ENCODE measurements around the gene RMP24.
"Not testable (repeated sequence)": the region's sequence is repeated elsewhere in the genome, so short reads cannot be mapped to it uniquely, and the experiment has no call there.

RMP24 gene

GRCh38 chr18:35949090-35949489 is 23.4 kb upstream of the RMP24 start:
- TF ChIP-seq POLR2A (IDR thresholded peaks at IDR 0.05; ENCODE audit: low read depth, low read length), result no peak
- DNase-seq (ENCODE audit: insufficient read length, low spot score) (no peak), FAIRE-seq (no peak)

DNA sequence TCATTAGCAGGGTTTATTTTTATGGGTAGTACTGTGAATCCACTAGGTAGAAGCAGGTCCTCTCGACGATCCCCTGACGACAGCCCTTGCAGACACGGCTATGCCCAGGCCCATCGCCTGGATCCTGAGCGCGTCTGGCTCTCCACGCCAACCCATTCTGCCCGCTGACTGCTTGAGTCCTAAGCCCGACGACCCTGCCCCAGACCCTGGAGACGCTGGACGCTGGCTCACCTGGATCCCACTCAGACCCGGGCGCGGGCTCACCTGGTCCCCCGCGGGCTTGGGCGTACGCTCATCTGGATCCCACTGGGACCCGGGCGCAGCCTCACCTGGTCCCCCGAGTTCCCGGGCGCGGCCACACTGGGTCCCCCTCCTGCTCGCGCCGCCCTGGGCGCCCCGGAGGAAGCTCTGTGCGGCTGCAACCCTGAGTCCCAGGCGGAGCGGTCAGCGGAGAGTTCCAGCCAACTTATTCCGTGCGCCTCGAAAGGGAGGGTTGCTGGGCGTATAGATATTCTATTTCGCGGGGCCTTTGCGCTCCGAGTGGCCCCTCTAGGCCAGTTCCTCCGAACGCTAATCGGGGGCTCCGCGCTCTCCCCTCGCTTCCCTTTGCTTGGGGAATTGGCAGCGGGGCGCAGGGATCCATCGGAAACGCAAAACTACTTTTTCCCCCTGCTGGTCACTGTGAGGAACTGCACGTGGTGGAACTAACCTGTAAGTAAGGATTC is 22.4 kb upstream of the RMP24 start:
- no peak for TF ChIP-seq POLR2A (IDR thresholded peaks at IDR 0.05; ENCODE audit: low read depth, low read length)
- no peak for FAIRE-seq
- DNase-seq (ENCODE audit: insufficient read length, low spot score), result peak; percentile 22

DNA sequence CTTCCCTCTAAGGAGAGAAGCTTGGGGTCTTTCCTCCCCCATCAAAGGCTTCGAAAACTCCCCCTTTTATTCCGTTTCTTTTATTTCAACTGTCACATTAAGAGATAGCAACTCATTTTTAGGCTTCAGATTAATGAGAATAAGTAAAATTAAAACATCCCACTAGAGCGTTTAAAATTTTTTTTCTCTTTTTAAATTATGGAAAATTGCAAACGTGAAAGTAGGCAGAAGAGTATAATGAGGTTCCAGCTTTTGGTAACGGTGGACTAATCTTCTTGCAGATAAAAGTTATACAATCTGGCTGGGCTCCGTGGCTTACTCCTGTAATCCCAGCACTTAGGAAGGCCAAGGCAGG is 21.9 kb upstream of the RMP24 start:
- no peak for DNase-seq (ENCODE audit: insufficient read length, low spot score)
- no peak for TF ChIP-seq POLR2A (IDR thresholded peaks at IDR 0.05; ENCODE audit: low read depth, low read length)
- no peak for FAIRE-seq

DNA sequence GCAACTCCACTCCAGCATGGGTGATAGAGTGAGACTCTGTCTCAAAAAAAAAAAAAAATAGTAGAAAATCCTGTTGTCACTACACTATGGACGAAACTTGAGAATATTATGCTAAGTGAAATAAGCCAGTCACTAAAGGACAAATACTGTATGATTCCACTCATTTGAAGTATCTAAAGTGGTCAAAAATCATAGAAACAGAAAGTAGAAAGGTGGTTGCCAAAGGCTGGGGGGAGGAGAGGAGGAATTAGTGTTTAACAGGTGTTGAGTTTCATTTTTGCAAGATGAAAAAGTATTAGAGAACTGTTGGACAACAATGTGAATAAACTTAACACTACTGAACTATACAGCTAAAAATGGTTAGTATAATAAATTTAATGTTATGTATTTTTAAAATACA is 18.8 kb upstream of the RMP24 start:
- TF ChIP-seq POLR2A (IDR thresholded peaks at IDR 0.05; ENCODE audit: low read depth, low read length), result no peak
- FAIRE-seq, result no peak

DNA sequence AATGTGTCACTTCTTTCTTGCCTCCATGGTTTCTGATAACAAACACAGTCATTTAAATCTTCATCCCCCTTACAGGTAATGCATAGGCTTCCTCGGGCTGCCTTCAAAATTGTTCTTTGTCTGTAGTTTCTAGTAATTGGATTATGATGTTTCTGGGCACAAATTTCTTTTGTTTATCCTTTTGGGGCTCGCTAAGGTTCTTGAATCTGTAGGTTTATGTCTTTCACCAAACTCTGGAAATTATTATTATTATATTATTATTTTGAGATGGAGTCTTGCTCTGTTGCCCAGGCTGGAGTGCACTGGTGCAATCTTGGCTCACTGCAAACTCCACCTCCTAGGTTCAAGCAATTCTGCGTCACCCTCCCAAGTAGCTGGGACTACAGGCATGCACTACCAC is 16.3 kb upstream of the RMP24 start:
- FAIRE-seq (no peak), DNase-seq (ENCODE audit: insufficient read length, low spot score) (no peak)
- no peak for TF ChIP-seq POLR2A (IDR thresholded peaks at IDR 0.05; ENCODE audit: low read depth, low read length)

More for the DNA sequence above, 18.8 kb upstream of the RMP24 start:
- DNase-seq (ENCODE audit: insufficient read length, low spot score), result no peak

GRCh38 chr18:35962320-35962719 is 10.2 kb upstream of the RMP24 start:
- DNase-seq (ENCODE audit: insufficient read length, low spot score), result no peak
- no peak for FAIRE-seq
- TF ChIP-seq POLR2A (IDR thresholded peaks at IDR 0.05; ENCODE audit: low read depth, low read length), result no peak

GRCh38 chr18:35964319-35964718 is 8.2 kb upstream of the RMP24 start:
- FAIRE-seq, result no peak
- TF ChIP-seq POLR2A (IDR thresholded peaks at IDR 0.05; ENCODE audit: low read depth, low read length), result no peak

GRCh38 chr18:35967866-35968265 is 4.6 kb upstream of the RMP24 start:
- FAIRE-seq; DNase-seq (ENCODE audit: insufficient read length, low spot score): not testable (repeated sequence)

More at GRCh38 chr18:35964319-35964718, 8.2 kb upstream of the RMP24 start:
- no peak for DNase-seq (ENCODE audit: insufficient read length, low spot score)

GRCh38 chr18:35968278-35968880 is 4.1 kb upstream of the RMP24 start:
- DNase-seq (ENCODE audit: insufficient read length, low spot score) (no peak), FAIRE-seq (no peak)
- no peak for TF ChIP-seq POLR2A (IDR thresholded peaks at IDR 0.05; ENCODE audit: low read depth, low read length)

DNA sequence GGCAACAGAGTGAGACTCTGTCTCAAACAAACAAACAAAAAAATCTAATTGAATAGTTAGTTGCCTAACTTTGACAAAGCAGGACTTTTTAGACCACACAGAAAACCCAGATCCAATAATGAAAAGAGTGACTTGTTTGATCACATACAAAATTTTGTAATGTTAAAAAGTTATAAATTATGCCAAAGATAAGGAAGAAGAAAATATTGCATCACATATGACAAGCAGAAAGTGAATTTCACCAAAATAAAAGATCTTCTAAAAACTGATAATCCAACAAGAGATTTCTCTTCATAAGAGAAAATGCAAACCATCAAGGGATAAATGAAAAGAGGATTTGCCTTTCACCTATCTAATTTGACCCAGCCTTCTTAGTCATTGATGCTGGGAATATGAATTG is 2.8 kb upstream of the RMP24 start:
- DNase-seq (ENCODE audit: insufficient read length, low spot score) (no peak), FAIRE-seq (no peak)
- TF ChIP-seq POLR2A (IDR thresholded peaks at IDR 0.05; ENCODE audit: low read depth, low read length), result no peak

DNA sequence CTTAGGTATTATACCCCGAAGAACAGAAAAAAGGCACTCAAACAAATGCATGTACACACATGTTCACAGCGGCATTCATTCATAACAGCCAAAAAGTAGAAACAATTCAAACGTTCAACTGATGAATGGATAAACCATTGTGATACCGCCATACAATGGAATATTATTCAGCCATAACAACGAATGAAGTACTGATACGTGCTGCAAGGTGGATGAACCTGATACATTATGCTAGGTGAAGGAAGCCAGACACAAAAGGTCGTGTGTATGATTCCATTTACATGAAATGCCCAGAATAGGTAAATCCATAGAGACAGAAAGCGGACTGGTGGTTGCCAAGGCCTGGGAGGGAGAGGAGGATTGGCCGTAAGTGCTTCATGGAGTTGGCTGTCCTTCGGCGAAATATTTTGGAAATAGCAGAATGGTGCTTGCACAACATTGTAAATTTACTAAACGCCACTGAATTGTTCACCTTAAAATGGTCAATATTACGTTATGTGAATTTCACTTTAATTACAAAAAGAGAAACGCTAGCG is 750 bp upstream of the RMP24 start:
- DNase-seq (ENCODE audit: insufficient read length, low spot score) (no peak), FAIRE-seq (no peak)
- no peak for TF ChIP-seq POLR2A (IDR thresholded peaks at IDR 0.05; ENCODE audit: low read depth, low read length)

DNA sequence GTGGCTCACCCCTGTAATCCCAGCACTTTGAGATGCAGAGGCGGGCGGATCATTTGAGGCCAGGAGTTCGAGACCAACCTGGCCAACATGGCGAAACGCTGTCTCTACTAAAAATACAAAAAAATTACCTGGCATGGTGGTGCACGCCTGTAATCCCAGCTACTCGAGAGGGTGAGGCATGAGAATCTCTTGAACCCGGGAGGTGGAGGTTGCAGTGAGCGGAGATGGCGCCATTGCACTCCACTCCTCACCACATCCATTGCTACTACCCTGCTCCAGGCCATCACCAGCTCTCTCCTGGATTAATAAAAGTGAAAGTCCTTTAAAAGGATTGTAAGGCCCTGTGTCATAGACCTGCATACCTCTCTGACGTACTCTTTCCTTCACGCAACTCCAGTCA is 1.2 kb downstream of the RMP24 start:
- TF ChIP-seq POLR2A (IDR thresholded peaks at IDR 0.05; ENCODE audit: low read depth, low read length), result no peak
- DNase-seq (ENCODE audit: insufficient read length, low spot score) (no peak), FAIRE-seq (no peak)

DNA sequence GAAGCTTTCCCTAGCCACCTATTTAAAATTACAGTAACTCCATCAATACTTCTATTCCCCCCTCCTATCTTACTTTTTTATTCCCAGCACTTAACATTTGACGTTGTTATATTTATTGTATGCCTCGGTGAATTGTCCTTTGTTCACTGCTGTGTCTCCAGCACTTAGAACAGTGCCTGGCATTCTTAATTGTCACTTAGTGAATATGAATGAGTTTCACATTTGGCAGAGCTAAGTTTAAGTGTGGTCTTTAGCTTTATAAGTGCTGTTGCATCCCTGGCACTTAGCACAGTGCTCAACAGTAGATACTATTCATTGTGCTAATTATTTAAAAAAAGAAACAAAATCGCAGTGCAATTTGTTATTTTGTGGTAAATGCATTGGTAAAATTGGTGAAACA is 1.7 kb downstream of the RMP24 start:
- no peak for FAIRE-seq
- TF ChIP-seq POLR2A (IDR thresholded peaks at IDR 0.05; ENCODE audit: low read depth, low read length), result no peak
- DNase-seq (ENCODE audit: insufficient read length, low spot score), result no peak

GRCh38 chr18:35979112-35979511 is 6.6 kb downstream of the RMP24 start:
- no peak for TF ChIP-seq POLR2A (IDR thresholded peaks at IDR 0.05; ENCODE audit: low read depth, low read length)
- FAIRE-seq (no peak), DNase-seq (ENCODE audit: insufficient read length, low spot score) (no peak)
